Limb (tissue), 2 donors: ENCODE data around the gene RNF181.
"Not testable (repeated sequence)": the region's sequence is repeated elsewhere in the genome, so short reads cannot be mapped to it uniquely, and the experiment has no call there.

Experiments
- DNase-seq, 2 donors: peaks; one replicate each; pipeline ENCODE4 v3.0.0-alpha.2; 2016; ENCODE audit errors: extremely low spot score in 2 of 2

The RNF181 gene

GRCh38 chr2:85613717-85614515 is 18.4 kb downstream of the RNF181 start:
- DNase-seq, result no peak

- DNase-seq, result not testable (repeated sequence)
These were observed 19.2 kb downstream of the RNF181 start for GRCh38 chr2:85614757-85615156.

GRCh38 chr2:85615413-85615728 is 19.8 kb downstream of the RNF181 start:
- DNase-seq, result no peak

- not testable (repeated sequence) for DNase-seq
These were observed 22.2 kb downstream of the RNF181 start for GRCh38 chr2:85617723-85618122.

DNA sequence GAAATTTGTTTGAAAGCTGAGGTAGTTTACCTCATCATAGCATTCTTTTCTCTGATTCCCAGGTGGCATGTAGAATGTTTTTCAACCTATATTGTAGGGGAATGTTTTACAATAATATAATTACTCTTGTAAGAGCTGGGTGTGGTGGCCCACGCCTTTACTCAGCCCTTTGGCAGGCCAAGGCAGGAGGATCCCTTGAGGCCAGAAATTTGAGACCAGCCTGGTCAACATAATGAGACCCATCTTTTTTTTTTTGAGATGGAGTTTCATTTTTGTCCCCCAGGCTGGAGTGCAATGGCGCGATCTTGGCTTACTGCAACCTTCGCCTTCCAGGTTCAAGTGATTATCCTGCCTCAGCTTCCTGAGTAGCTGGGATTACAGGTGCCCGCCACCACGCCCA is 24.1 kb downstream of the RNF181 start:
- DNase-seq, result no peak

GRCh38 chr2:85621338-85621737 is 25.8 kb downstream of the RNF181 start:
- no peak for DNase-seq

DNA sequence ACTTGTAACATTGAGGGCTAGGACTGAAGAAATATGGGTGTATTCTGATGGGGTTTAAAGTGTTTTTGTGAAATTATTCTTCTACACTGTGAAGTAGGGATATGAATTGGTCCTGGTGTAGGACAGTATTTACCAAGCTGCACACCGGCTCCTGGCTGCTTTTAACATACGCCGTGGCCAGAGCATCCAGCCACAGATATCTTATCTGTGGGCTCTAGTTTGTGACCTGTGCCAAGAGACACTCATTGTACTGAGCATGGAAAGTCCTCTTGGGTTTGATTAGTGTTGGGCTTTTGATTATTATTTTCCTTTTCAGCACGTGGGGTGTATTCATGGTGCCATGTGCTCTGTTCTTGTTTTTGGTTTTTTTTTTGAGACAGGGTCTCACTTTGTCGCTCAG is 28.4 kb downstream of the RNF181 start:
- no peak for DNase-seq

DNA sequence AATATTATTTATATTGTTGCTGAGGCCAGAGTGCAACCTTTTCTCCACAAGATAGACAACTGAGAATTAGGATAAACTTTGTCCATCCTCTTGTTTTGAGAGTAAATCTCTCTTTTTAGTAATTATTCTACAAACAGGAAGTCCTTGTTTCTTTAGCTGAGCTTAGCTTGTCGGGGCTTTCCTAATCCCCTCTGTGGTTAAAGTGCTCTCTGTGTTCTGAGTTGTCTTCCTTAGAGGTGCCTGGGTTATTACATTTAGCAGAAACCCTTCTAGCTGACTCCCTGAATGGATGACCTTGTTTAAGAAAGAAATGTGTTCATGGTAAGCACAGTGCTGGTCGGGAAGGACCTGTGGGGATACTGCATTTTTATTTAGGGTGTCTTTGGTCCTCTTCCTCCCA is 33.1 kb downstream of the RNF181 start:
- no peak for DNase-seq

- DNase-seq, result no peak
These were observed 35.8 kb downstream of the RNF181 start for GRCh38 chr2:85631316-85631715.

GRCh38 chr2:85635011-85635410 is 39.5 kb downstream of the RNF181 start:
- DNase-seq, result no peak

DNA sequence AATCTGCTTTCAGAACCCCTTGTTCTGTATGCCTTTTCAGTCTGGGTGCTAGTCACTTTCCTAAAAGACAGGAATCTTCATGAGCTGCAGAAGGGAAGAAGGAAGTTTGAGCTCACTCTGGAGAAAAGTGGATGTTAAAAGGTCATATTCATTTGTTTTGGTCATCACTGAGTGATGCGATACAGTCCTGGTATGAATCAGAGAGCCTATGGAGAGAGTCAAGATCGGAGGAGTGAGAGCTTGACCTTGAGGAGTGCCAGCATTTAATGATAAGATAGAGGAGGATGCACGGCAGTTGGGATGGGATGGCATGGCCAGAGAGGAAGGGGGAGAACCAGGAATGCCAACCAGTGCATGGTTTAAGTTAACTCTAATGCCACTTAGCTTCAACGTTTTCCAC is 40.1 kb downstream of the RNF181 start:
- no peak for DNase-seq

DNA sequence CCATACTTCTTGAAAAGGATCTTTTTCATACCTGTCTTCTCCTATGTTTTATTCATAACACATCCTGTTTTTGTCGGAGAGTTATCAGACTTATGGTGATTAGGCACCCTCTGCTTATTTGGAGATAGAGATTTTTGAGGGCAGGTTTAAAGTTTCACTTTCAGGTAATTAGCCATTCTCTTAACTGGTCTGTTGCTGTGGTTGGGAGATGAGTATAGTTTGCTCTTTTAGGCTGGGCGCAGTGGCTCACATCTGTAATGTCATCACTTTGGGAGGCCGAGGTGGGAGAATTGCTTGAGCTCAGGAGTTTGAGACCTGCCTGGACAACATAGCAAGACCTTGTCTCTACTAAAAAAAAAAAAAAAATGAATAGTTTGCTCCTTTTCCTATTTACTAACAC is 47.2 kb downstream of the RNF181 start:
- no peak for DNase-seq

DNA sequence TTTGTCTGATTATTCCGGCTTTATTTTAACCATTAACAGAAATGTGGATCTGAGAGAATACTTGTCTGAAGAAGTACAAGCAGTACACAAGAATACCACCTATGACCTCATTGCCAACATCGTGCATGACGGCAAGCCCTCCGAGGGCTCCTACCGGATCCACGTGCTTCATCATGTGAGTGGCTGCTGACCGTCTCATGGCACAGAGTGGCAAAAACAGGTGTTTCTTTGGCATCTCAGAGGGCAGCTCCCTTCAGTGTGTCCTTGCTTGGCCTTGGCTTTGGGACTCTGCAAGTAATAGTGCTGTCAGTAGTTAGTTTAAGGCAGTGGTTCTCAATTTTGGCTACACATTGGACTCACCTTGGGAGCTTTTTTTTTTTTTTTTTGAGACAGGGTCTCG is 49.4 kb downstream of the RNF181 start:
- no peak for DNase-seq

DNA sequence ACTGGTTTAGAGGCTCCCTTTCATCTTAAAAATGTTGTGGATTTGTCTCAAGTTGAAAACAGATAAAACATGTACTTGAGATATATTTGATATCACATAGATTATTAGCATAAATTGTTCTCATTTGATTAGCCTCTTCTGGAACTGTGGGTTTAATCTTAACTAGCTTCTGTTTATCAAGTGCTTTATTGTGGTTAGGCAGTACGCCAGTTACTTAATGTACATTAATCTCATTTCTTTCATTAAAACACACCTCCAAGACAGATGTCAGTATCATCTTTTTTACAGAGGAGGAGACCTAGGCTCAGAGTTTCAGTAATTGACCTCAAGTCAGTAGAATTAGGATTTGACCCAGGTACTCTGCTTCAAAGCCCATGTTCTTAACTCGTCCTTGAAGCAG is 50.6 kb downstream of the RNF181 start:
- no peak for DNase-seq
